NCI-H774 (cell line): Measurements from ENCODE around the gene PRSS33.

Experiments used
- DNase-seq: peaks from one replicate; lab custom pipeline; 2025; lab: John Stamatoyannopoulos, UW

Gene PRSS33

GRCh38 chr16:2787406-2787805 lies at the start of gene PRSS33:
Gene PRSS33, minus strand, starts transcription at chr16:2787560. Its CDS starts 1,013 bp downstream, at chr16:2786547.
- DNase-seq = no peak

- no peak for DNase-seq
Measured at GRCh38 chr16:2836646-2837508, 49.5 kb upstream of the PRSS33 start.

- DNase-seq = no peak
Measured at GRCh38 chr16:2835638-2836493, 48.5 kb upstream of the PRSS33 start.

- no peak for DNase-seq
Measured at GRCh38 chr16:2834968-2835367, 47.6 kb upstream of the PRSS33 start.

GRCh38 chr16:2833776-2834175 lies 46.4 kb upstream of the PRSS33 start:
- no peak for DNase-seq

GRCh38 chr16:2831203-2831602 lies 43.8 kb upstream of the PRSS33 start:
- DNase-seq = no peak

GRCh38 chr16:2830355-2830695 lies 43.0 kb upstream of the PRSS33 start:
- DNase-seq = no peak

- DNase-seq = no peak
Measured at GRCh38 chr16:2829501-2830354, 42.4 kb upstream of the PRSS33 start, which contains the start of gene ZG16B. Gene ZG16B, plus strand, starts transcription at chr16:2830303. Its CDS starts 139 bp downstream, at chr16:2830442.

- no peak for DNase-seq
Measured at GRCh38 chr16:2828876-2829430, 41.6 kb upstream of the PRSS33 start.

- no peak for DNase-seq
Measured at GRCh38 chr16:2828521-2828840, 41.1 kb upstream of the PRSS33 start.

GRCh38 chr16:2827831-2828520 lies 40.6 kb upstream of the PRSS33 start:
- DNase-seq = no peak

GRCh38 chr16:2827374-2827791 lies 40.0 kb upstream of the PRSS33 start:
- no peak for DNase-seq

GRCh38 chr16:2826591-2827373 lies 39.4 kb upstream of the PRSS33 start:
- no peak for DNase-seq

- no peak for DNase-seq
Measured at GRCh38 chr16:2825906-2826305, 38.5 kb upstream of the PRSS33 start.

- DNase-seq = no peak
Measured at GRCh38 chr16:2825049-2825742, 37.8 kb upstream of the PRSS33 start.

- DNase-seq = no peak
Measured at GRCh38 chr16:2824626-2825025, 37.3 kb upstream of the PRSS33 start.

- DNase-seq = no peak
Measured at GRCh38 chr16:2822496-2822895, 35.1 kb upstream of the PRSS33 start.

- DNase-seq = no peak
Measured at GRCh38 chr16:2822158-2822495, 34.8 kb upstream of the PRSS33 start.

GRCh38 chr16:2821487-2822157 lies 34.3 kb upstream of the PRSS33 start:
- DNase-seq = no peak
